ENCODE results near the gene ATP10A.

ATP10A gene

DNA sequence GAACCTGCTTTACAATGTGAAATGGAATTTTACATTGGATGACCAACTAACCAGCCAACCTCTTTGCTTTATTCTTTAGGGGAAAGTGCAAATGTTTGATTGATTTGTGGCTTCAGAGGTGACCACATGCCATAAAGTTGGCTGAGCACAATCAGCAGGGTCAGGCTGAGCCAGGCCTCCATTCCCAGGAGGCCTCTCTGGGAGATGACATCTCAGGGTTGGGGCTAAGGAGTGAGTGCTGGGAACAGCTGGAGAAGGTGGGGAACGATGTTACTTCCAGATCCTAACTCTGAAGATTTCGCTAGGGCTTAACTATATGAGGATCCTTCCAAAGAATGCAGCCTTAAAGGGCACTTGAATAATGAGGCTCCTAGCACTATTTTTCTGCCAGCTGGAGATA lies 131.7 kb downstream of the ATP10A start:
- TF ChIP-seq, protein P1, sequence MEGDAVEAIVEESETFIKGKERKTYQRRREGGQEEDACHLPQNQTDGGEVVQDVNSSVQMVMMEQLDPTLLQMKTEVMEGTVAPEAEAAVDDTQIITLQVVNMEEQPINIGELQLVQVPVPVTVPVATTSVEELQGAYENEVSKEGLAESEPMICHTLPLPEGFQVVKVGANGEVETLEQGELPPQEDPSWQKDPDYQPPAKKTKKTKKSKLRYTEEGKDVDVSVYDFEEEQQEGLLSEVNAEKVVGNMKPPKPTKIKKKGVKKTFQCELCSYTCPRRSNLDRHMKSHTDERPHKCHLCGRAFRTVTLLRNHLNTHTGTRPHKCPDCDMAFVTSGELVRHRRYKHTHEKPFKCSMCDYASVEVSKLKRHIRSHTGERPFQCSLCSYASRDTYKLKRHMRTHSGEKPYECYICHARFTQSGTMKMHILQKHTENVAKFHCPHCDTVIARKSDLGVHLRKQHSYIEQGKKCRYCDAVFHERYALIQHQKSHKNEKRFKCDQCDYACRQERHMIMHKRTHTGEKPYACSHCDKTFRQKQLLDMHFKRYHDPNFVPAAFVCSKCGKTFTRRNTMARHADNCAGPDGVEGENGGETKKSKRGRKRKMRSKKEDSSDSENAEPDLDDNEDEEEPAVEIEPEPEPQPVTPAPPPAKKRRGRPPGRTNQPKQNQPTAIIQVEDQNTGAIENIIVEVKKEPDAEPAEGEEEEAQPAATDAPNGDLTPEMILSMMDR (IDR thresholded peaks at IDR 0.05; ENCODE audit: extremely low read depth, missing control alignments) = no peak
- no peak for DNase-seq (ENCODE audit: low spot score)

GRCh38 chr15:25730918-25731317 lies 132.2 kb downstream of the ATP10A start:
- DNase-seq (ENCODE audit: low spot score) = no peak
- TF ChIP-seq, protein P1 (IDR thresholded peaks at IDR 0.05; ENCODE audit: extremely low read depth, missing control alignments) = no peak

DNA sequence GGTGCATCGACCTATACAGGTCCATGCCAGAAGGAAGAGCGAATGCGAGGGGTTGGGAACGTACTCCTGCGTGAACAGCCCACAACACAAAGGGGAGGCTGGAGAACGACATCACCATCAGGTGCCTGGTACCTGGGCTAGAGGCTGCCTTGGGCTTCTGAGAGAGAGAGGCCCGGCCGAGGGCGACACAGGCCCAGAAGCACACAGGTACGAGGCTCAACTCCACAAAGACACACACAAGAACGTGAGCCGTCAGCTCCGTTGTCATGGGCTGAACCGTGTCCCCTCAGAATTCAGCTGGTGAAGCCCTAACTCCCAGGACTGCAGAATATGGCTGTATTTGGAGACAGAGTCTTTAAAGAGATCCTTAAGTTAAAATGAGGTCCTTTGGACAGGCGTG lies 134.3 kb downstream of the ATP10A start:
- DNase-seq (ENCODE audit: low spot score) = no peak
- TF ChIP-seq, protein P1 (IDR thresholded peaks at IDR 0.05; ENCODE audit: extremely low read depth, missing control alignments) = no peak

DNA sequence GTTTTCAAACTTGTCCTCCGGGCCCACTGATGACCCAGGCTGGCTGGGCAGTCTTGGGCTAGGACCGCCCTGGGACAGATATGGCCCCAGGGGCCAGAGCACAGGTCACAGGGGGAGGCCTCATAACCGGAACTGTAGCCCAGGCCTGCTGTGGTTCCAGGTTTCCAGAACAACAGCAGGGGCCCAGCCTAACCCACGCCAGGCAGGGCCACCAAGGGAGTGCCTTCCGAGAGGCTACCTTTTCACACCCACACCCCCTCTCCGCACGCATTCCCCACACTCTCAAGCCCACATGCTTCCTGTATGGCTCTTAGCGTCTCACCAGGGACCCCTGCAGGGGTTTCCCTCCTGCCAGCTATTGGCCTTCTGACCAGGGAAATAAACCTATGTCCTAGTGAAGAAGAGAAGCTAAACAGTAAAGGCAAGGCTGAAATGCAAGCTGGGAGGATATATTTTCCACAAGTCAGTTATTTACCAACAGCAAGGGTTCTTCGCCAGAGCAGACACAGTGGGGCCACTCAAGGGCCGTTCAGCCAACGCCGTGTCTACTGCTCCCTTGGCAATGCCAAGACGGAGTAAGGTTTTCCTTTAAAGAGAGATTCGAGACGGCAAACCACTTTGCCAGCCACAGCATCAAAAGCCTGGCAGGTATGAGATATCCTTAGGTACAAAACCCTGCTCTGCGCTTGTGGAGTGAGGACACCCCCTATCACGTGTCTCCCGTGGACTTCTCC lies 135.1 kb downstream of the ATP10A start:
- TF ChIP-seq, protein P1 (IDR thresholded peaks at IDR 0.05; ENCODE audit: extremely low read depth, missing control alignments) = no peak
- DNase-seq (ENCODE audit: low spot score) = no peak

- TF ChIP-seq, protein P1 (IDR thresholded peaks at IDR 0.05; ENCODE audit: extremely low read depth, missing control alignments) = no peak
- DNase-seq (ENCODE audit: low spot score) = no peak
Measured at GRCh38 chr15:25727116-25727515, 136.0 kb downstream of the ATP10A start.

- TF ChIP-seq, protein P1 (IDR thresholded peaks at IDR 0.05; ENCODE audit: extremely low read depth, missing control alignments) = no peak
- no peak for DNase-seq (ENCODE audit: low spot score)
Measured at GRCh38 chr15:25725758-25726157, 137.4 kb downstream of the ATP10A start.

DNA sequence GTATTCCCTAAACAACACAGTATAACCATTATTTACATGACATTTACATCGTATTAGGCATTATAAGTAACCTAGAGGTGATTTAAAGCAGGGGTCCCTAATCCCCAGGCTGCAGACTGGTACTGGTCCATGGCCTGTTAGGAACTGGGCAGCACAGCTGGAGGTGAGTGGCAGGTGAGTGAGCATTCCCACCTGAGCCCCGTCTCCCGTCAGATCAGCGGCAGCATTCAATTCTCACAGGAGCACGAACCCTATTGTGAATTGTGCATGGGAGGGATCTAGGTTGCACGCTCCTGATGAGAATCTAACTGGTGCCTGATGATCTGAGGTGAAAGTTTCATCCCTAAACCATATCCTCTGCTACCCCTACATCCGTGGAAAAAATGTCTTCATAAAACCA lies 138.2 kb downstream of the ATP10A start:
- DNase-seq (ENCODE audit: low spot score) = no peak
- TF ChIP-seq, protein P1 (IDR thresholded peaks at IDR 0.05; ENCODE audit: extremely low read depth, missing control alignments) = no peak
